HCT116 (cell line): ENCODE results near the gene ALDH1L1. TPM values are rescaled to one million over a fixed set of nuclear protein-coding genes. Genes with fewer than 3 reads are reported as not detected.

Source experiments
- ATAC-seq: fragments of 200-7000 bp; cut with Tn5 transposase; 2 replicates; pipeline ENCODE4 v1.9.1; 2020; ENCODE audit warnings: mild to moderate bottlenecking, moderate library complexity
- BruUV-seq: library from RNA; stranded (reverse); fragments of 400-500 nt; replicated peaks from 2 replicates; lab custom pipeline; 2021; lab: Mats Ljungman, UMichigan
- CTCF ChIA-PET: fragments of 300-600 bp; sonication (Branson Sonifier 250); formaldehyde crosslinking; loops from one replicate; lab custom pipeline; 2021; ENCODE audit warnings: antibody characterized with exemption; lab: Charles Lee
- POLR2A ChIA-PET: fragments of 300-600, 350-600 bp; sonication (Branson Sonifier 250); formaldehyde crosslinking; loops from one replicate; lab custom pipeline; 2021; ENCODE audit warnings: antibody characterized with exemption; lab: Charles Lee
- RAD21 ChIA-PET, 2 experiments: fragments of 300-600 bp; sonication (Branson Sonifier 250); formaldehyde crosslinking; loops; one replicate each; lab custom pipeline; 2023; ENCODE audit warnings: low total read pairs in 2 of 2; ENCODE audit not compliant: uncharacterized antibody in 2 of 2, unreplicated experiment in 2 of 2, low non-redundant PET in 1 of 2; lab: Charles Lee
- DNase-seq: peaks from one replicate; pipeline ENCODE4 v3.0.0-alpha.2; 2010; ENCODE audit warnings: low read depth, low spot score
- H2AFZ ChIP-seq: fragments of 200-600 bp; shearing (Covaris generic), sonication (generic); 2 replicates; pipeline ENCODE4 v1.6.1; 2017; ENCODE audit warnings: low read depth, mixed run types, mixed read lengths, antibody characterized with exemption, low read length; ENCODE audit not compliant: poor library complexity, severe bottlenecking
- H3K27ac ChIP-seq: 2 replicates; pipeline ENCODE4 v1.5.1; 2012; ENCODE audit warnings: low read depth, low read length
- H3K27me3 ChIP-seq: fragments of 200-600 bp; sonication (generic); 2 replicates; pipeline ENCODE4 v1.6.1; 2016; ENCODE audit warnings: mixed run types, low read length, mixed read lengths; ENCODE audit not compliant: insufficient read depth
- H3K36me3 ChIP-seq, 2 experiments: fragments of 200-500 bp in 1 of 2; fragments of 200-600 bp in 1 of 2; sonication (Bioruptor generic) in 1 of 2; sonication (generic) in 1 of 2; 2 replicates each; pipeline versions ENCODE4 v1.5.1 to v1.6.1; 2014 to 2016; ENCODE audit warnings: low read length in 2 of 2, inconsistent platforms in 1 of 2, mixed read lengths in 1 of 2, mixed run types in 1 of 2; ENCODE audit not compliant: insufficient read depth in 2 of 2, control insufficient read depth in 1 of 2
- H3K4me1 ChIP-seq, 2 experiments: fragments of 200-600 bp in 1 of 2; sonication (generic) in 1 of 2; 2 replicates each; pipeline versions ENCODE4 v1.5.1 to v1.6.1; 2012 to 2017; ENCODE audit warnings: low read length in 2 of 2, inconsistent platforms in 1 of 2, mild to moderate bottlenecking in 1 of 2, mixed read lengths in 1 of 2, mixed run types in 1 of 2, moderate library complexity in 1 of 2; ENCODE audit not compliant: insufficient read depth in 2 of 2, control insufficient read depth in 1 of 2
- H3K4me2 ChIP-seq: fragments of 200-600 bp; sonication (generic); 2 replicates; pipeline ENCODE4 v1.6.1; 2017; ENCODE audit warnings: mixed run types, low read length, mixed read lengths
- H3K4me3 ChIP-seq, 2 experiments: fragments of 200-600 bp in 1 of 2; sonication (generic) in 1 of 2; replicated peaks in 1 of 2; 2 replicates each; pipeline ENCODE4 v1.5.1; 2011 to 2016; ENCODE audit warnings: low read length in 2 of 2, control low read depth in 1 of 2, low read depth in 1 of 2, mild to moderate bottlenecking in 1 of 2, mixed read lengths in 1 of 2, mixed run types in 1 of 2
- H3K79me2 ChIP-seq: fragments of 200-600 bp; sonication (generic); 2 replicates; pipeline ENCODE4 v1.6.1; 2017; ENCODE audit warnings: mild to moderate bottlenecking, mixed run types, low read length, moderate library complexity, mixed read lengths; ENCODE audit not compliant: insufficient read depth
- H3K9ac ChIP-seq: fragments of 200-600 bp; sonication (generic); 2 replicates; pipeline ENCODE4 v1.6.1; 2016; ENCODE audit warnings: low read length, mixed read lengths
- H3K9me2 ChIP-seq: fragments of 200-600 bp; sonication (generic), shearing (Covaris generic); 2 replicates; pipeline ENCODE4 v1.6.1; 2017; ENCODE audit warnings: mixed run types, mild to moderate bottlenecking, moderate library complexity; ENCODE audit not compliant: insufficient read depth
- H3K9me3 ChIP-seq, 2 experiments: fragments of 200-500 bp in 1 of 2; fragments of 200-600 bp in 1 of 2; sonication (Bioruptor generic) in 1 of 2; sonication (generic) in 1 of 2; 2 replicates each; pipeline ENCODE4 v1.6.1; 2014 to 2017; ENCODE audit warnings: low read length in 2 of 2, mixed read lengths in 2 of 2, inconsistent platforms in 1 of 2, low read depth in 1 of 2, mild to moderate bottlenecking in 1 of 2, mixed run types in 1 of 2, moderate library complexity in 1 of 2; ENCODE audit not compliant: control insufficient read depth in 1 of 2, insufficient read depth in 1 of 2
- H4K20me1 ChIP-seq: fragments of 200-600 bp; sonication (generic), shearing (Covaris generic); 2 replicates; pipeline ENCODE4 v1.6.1; 2017; ENCODE audit warnings: mixed run types, mild to moderate bottlenecking, moderate library complexity; ENCODE audit not compliant: insufficient read depth
- ATF3 ChIP-seq: IDR thresholded peaks from 2 replicates; pipeline ENCODE4 v1.6.1; 2012
- EGR1 ChIP-seq: IDR thresholded peaks from 2 replicates; pipeline ENCODE4 v1.6.1; 2012; ENCODE audit warnings: low read depth
- ELF1 ChIP-seq: IDR thresholded peaks from 2 replicates; pipeline ENCODE4 v1.6.1; 2012; ENCODE audit warnings: low read depth, borderline replicate concordance
- EZH2phosphoT487 ChIP-seq: fragments of 200-600 bp; IDR thresholded peaks from 2 replicates; pipeline ENCODE4 v1.6.1; 2018; ENCODE audit warnings: antibody characterized with exemption, borderline replicate concordance
- JUND ChIP-seq: IDR thresholded peaks from 2 replicates; pipeline ENCODE4 v1.6.1; 2012
- POLR2A ChIP-seq: IDR thresholded peaks from 2 replicates; pipeline ENCODE4 v1.7.0; 2011; ENCODE audit warnings: borderline replicate concordance; ENCODE audit not compliant: insufficient read depth, insufficient read length; ENCODE audit errors: extremely low read depth
- POLR2AphosphoS5 ChIP-seq: IDR thresholded peaks from 2 replicates; pipeline ENCODE4 v1.6.1; 2011; ENCODE audit warnings: mild to moderate bottlenecking, low read depth, low read length, moderate library complexity
- RAD21 ChIP-seq: IDR thresholded peaks from 2 replicates; pipeline ENCODE4 v1.6.1; 2012; ENCODE audit warnings: low read depth, mild to moderate bottlenecking
- REST ChIP-seq: IDR thresholded peaks from 2 replicates; pipeline ENCODE4 v1.6.1; 2012; ENCODE audit warnings: low read depth
- SIN3A ChIP-seq: IDR thresholded peaks from 2 replicates; pipeline ENCODE4 v1.6.1; 2012; ENCODE audit warnings: low read depth
- SP1 ChIP-seq: IDR thresholded peaks from 2 replicates; pipeline ENCODE4 v1.6.1; 2012; ENCODE audit warnings: low read depth
- SRF ChIP-seq: IDR thresholded peaks from 2 replicates; pipeline ENCODE4 v1.6.1; 2012; ENCODE audit warnings: low read depth
- TCF7L2 ChIP-seq: IDR thresholded peaks from 2 replicates; pipeline ENCODE4 v1.7.0; 2011; ENCODE audit warnings: borderline replicate concordance, inconsistent platforms; ENCODE audit not compliant: insufficient read depth, insufficient read length; ENCODE audit errors: extremely low read depth
- YY1 ChIP-seq: IDR thresholded peaks from 2 replicates; pipeline ENCODE4 v1.6.1; 2011; ENCODE audit warnings: low read length, low read depth, moderate library complexity, mild to moderate bottlenecking; ENCODE audit not compliant: insufficient replicate concordance; ENCODE audit errors: extremely low read depth
- intact Hi-C: fragments of 100-400 bp; cut with micrococcal nuclease; formaldehyde crosslinking; loops from 2 replicates; pipeline ENCODE4 v1.10.0; 2022
- total RNA-seq: library from RNA; stranded (reverse); gene quantifications from one replicate; pipeline ENCODE4 v1.2.1, GENCODE V29; 2021; ENCODE audit not compliant: unreplicated experiment

Gene ALDH1L1
- total RNA-seq, 1 experiment from 2014 or later = 0.81 TPM

- no peaks in the 10 kb centered on the region for H3K4me1 ChIP-seq
- H3K4me2 ChIP-seq = no peak overlapping the region
- ATAC-seq (no peak), DNase-seq (no peak)
- ChIA-PET POLR2A (no interaction called here), CTCF (no interaction called here), RAD21 (no interaction called here)
- BruUV-seq = no TSS peak
- intact Hi-C loops = no loop called here
- no peak overlapping the region for H2AFZ ChIP-seq
- no peak overlapping the region for H3K27ac ChIP-seq
- no peaks in the 10 kb centered on the region for H4K20me1 ChIP-seq
- no peak for TF ChIP-seq RAD21
- TF ChIP-seq ATF3 = no peak
- no peak for TF ChIP-seq SIN3A
- no peak for TF ChIP-seq SRF
- no peak for TF ChIP-seq REST
- TF ChIP-seq POLR2AphosphoS5 = no peak
- TF ChIP-seq JUND = no peak
- TF ChIP-seq TCF7L2 = no peak
- no peak for TF ChIP-seq EGR1
- no peak for TF ChIP-seq YY1
- TF ChIP-seq POLR2A = no peak
- no peak for TF ChIP-seq SP1
- no peak for TF ChIP-seq ELF1
- TF ChIP-seq EZH2phosphoT487 = no peak
- H3K4me3 ChIP-seq = no peak overlapping the region
- H3K9ac ChIP-seq = no peak overlapping the region
- H3K27me3 ChIP-seq = no peaks in the 10 kb centered on the region
- no peaks in the 10 kb centered on the region for H3K9me3 ChIP-seq
- no peaks in the 10 kb centered on the region for H3K36me3 ChIP-seq
- H3K79me2 ChIP-seq = no peaks in the 10 kb centered on the region
- H3K9me2 ChIP-seq = no peaks in the 10 kb centered on the region
Measured at GRCh38 chr3:126152901-126153694, 27.3 kb downstream of the ALDH1L1 start.
